ENCODE results near the gene GPR107.
A peak's percentile ranks its signal among the peaks of the same experiment; 100 is the strongest.

Gene GPR107

DNA sequence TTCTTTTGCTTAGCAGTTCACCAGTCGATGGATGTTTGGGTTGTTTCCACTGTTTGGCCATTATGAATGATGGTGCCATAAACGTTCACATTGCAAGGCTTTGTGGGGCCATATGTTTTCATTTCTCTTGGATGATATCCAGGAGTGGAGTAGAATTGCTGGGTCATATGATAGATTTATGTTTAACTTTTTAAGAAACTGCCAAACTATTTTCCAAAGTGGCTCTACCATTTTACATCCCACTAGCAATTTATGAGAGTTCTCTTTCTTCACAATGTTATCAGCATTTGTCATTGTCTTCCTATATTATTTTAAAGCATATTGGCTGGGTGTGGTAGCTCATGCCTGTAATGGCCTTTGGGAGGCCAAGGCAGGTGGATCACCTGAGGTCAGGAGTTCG, 5.2 kb downstream of the GPR107 start:
- no peak for DNase-seq

- no peak for DNase-seq
These were observed 6.6 kb downstream of the GPR107 start for GRCh38 chr9:130060296-130060695.

- DNase-seq = no peak
These were observed 9.0 kb downstream of the GPR107 start for GRCh38 chr9:130062750-130063149.

- no peak for DNase-seq
These were observed 10.9 kb downstream of the GPR107 start for GRCh38 chr9:130064621-130065020.

- no peak for DNase-seq
These were observed 15.3 kb downstream of the GPR107 start for GRCh38 chr9:130069048-130069447.

DNA sequence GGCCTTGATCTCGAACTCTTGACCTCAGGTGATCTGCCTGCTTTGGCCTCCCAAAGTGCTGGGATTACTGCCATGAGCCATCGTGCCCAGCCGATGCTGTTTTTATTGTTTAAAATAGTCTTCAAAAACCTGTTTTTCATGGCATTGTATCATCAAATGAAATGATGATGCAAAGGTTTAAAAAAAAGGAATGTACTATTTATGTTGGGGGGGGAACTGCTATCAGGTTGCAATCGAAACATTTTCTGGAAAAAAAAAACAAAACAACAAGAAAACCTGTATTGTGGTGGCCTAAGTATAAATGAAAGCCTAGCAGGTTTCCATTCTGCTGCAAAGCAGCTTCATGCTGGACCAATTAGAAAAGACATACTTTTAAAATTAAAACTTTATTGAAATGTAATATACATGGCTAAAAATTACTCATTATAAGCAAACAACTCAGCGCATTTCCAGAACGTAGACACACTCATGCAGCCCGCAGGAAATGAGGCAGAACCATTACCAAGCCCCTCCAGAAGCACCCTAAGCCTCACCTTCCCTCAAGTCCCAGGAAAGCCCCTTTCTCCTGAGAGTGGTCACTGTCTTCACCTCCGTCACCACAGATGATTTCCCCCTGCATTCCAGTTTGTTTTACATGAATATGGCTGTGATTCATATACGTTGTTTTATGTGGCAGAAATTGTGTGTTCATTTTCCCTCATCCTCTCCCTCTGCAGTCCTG, 19.0 kb downstream of the GPR107 start:
- DNase-seq = no peak

DNA sequence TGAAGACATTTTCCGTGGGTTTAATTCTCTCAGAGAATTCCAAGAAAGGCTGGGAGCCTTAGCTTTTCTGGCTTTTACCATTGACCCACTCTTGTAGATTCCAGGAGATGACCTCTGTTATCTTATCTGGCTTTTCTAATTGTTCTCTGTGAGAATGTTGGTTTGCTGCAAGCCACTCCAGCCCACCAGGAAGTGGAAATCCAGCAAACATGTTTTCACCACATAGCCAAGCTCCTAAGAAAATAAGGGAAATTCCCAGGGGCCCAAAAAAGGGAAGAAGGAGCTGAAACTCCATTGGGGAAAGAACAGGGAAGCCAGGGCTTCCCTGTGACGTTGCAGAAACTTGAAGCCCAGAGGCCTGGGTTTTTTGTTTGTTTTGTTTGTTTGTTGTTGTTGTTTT, 19.7 kb downstream of the GPR107 start:
- no peak for DNase-seq

GRCh38 chr9:130078547-130078946, 24.8 kb downstream of the GPR107 start:
- DNase-seq = no peak

GRCh38 chr9:130084337-130084736, 30.6 kb downstream of the GPR107 start:
- no peak for DNase-seq

GRCh38 chr9:130088051-130088450, 34.3 kb downstream of the GPR107 start:
- DNase-seq = no peak

- no peak for DNase-seq
These were observed 35.4 kb downstream of the GPR107 start for GRCh38 chr9:130089141-130089540.

DNA sequence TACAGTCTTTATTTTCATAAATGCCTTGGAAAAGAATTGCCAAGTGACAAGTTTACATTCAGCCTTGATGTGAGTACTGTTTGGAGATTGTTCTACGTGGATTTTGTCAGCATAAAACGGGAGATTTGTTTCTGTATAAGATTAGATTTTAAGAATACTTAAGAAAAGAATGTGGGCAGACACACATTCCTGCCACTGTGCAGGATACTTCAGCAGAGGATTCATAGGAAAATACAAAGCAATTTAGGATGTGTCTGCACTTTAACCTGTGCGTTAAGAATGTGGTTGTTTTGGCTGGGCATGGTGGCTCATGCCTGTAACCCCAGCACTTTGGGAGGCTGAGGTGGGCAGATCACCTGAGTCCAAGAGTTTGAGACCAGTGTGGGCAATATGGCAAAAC, 37.2 kb downstream of the GPR107 start:
- no peak for DNase-seq

DNA sequence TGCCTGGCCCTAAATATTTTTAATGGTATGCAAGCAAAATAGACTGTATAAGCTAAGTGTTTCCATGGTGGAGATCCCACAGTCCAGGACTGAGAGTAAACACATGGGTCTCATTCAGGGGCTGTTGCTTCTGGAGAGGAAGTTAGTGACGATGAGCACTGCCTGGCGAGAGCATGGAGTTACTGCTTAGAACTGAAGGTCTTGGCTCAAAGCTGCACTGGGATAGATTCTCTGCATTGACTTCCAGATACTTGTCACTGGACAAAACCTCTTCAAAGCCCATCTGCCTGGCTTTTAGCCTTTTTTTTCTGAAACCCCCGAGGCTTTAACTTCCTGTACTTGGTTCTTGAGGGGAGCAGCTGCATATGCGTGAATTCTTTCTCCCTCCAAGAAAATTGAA, 39.2 kb downstream of the GPR107 start:
- peak; percentile 78 for DNase-seq

DNA sequence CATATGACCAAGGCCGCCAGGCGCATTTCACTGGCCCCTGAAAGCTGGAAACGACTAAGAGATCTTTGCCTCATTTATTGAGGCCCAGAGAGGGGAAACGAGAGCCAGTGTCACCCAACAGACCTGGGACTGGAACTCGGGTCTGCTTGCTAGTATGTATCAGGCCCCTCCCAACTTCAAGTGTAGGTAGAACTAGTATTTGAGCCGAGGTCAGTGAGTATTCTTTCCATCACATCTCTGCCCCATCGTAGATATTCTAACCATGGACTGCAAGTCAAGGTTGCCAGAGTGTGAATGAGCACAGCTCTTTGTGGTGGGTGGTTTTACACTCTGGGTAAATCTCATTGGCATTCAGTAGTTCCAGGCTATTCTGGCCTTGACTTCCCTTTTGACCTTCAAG, 42.2 kb downstream of the GPR107 start:
- DNase-seq = no peak

GRCh38 chr9:130100681-130101080, 47.0 kb downstream of the GPR107 start:
- DNase-seq = no peak

DNA sequence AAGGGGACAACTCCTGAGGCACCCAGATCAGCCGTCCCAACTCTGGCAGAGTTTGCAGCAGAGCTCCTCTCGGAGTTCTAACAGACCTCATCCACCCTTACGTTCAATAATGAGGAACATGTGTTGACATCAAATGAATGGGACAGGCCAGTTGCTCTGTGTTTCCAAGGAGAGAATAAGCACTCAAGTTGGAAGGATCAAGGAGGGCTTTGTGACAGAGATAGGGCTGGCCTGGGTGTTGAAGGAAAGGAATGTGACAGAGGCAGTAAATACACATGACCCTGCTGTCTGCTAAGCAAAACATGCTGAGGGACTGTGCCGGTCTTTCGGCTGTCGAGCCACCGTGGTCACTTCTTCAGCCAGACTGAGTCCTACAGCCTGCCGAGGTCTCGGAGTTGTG, 48.2 kb downstream of the GPR107 start:
- DNase-seq = no peak

DNA sequence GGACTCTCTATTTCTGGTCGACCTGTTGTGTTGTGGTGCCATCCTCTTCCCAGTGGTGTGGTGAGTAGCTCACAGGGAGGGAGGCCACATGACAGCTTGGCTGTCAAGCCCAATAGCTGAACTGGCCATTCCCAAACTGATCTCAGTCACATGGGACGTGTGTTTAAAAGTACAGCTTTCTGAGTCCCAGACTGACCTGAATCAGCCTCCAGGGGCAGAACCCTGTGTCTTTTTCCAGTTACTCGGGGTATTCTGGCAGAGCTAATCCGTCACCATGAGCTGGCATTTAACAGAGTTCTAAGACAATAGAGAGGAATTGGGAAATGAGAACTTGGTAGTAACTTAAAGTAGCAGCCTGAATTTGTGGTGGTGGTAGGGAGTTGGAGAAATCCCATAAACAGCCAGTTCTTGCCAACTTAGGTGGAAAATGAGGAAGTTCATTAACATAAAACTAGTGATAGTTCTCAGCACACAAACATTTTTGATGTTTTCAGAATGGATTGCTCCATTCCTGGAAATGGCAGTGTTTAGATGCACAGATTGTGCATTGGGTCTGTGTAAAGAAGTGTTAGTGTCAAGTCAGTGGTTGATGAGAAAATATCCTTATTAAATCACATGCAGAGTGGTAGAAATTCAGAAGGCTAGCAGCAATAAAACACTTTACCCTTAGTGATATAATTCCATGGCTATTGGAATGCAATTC, 50.9 kb downstream of the GPR107 start:
- DNase-seq = no peak

DNA sequence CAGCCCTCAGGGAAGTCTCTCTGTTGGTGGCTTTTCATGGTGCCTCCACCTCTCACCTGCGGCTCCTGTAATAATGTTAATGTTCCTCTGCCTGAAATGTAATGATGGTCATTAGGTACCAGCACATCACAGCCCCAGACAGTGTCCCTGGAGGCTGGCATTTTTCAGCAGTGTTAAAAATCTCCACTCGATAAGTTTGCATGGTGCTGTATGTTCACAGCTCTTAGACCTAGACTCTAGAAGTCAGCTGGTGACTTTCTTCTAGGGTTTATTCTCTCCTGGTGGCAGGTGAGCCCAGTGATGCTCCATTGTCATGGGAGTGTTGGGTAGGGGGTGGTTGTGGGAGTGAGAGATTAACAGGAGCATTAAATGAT, 53.1 kb downstream of the GPR107 start:
- no peak for DNase-seq

GRCh38 chr9:130107234-130107861, 53.6 kb downstream of the GPR107 start:
- peak; percentile 83 for DNase-seq

DNA sequence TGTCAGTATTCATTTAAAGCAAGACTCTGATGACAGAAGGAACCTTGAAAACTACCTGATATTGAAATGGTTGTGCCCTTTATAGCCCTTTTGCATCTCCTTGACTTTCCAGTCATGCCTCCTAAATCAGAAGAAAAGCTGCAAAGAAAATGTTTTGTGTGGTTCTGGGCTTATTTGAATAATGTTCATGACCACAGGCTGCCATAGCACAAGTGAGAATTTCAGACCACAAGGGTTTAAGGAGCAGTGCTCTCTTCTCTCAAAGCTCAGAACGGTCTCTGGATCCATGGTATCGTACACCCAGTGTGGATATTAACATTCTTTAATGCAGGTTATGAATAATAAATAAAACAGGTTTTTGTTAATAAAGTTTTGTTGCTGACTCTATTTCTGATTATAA, 54.2 kb downstream of the GPR107 start:
- no peak for DNase-seq

GRCh38 chr9:130110166-130110565, 56.5 kb downstream of the GPR107 start:
- DNase-seq = no peak

GRCh38 chr9:130110596-130111021, 56.9 kb downstream of the GPR107 start:
- DNase-seq = no peak

GRCh38 chr9:130111786-130112537, 58.3 kb downstream of the GPR107 start:
- DNase-seq = no peak

All from femur (tissue), 1 donor.